Right atrium auricular region (tissue), 2 donors: ENCODE data around the gene SLC26A1. TPM values are rescaled to one million over a fixed set of nuclear protein-coding genes. Genes with fewer than 3 reads are reported as not detected.

ENCODE experiments used
- DNase-seq: peaks from one replicate; pipeline ENCODE4 v3.0.0-alpha.2; 2019; ENCODE audit warnings: low spot score
- H3K27ac ChIP-seq, 2 donors: fragments of 200-600 bp; sonication (generic); 1 replicate in 1 of 2; 2 replicates in 1 of 2; pipeline ENCODE4 v1.5.1; 2016 to 2019
- H3K27me3 ChIP-seq, 2 donors: fragments of 200-600 bp; sonication (generic); one replicate each; pipeline versions ENCODE4 v1.5.1 to v1.6.0; 2017 to 2019
- H3K36me3 ChIP-seq: fragments of 200-600 bp; sonication (generic); one replicate; pipeline ENCODE4 v1.5.1; 2016
- H3K4me1 ChIP-seq, 2 donors: fragments of 200-600 bp; sonication (generic); one replicate each; pipeline versions ENCODE4 v1.5.1 to v1.6.0; 2017 to 2019
- H3K4me3 ChIP-seq, 2 donors: fragments of 200-600 bp; sonication (generic); 1 replicate in 1 of 2; 2 replicates in 1 of 2; pipeline ENCODE4 v1.5.1; 2017 to 2019; ENCODE audit warnings: mild to moderate bottlenecking in 1 of 2, moderate library complexity in 1 of 2
- H3K9me3 ChIP-seq, 2 donors: fragments of 200-600 bp; sonication (generic); one replicate each; pipeline ENCODE4 v1.5.1; 2019
- CTCF ChIP-seq, 2 donors: fragments of 200-600 bp; sonication (generic); IDR thresholded peaks; one replicate each; pipeline ENCODE4 v1.5.1; 2019; ENCODE audit warnings: antibody characterized with exemption in 2 of 2
- total RNA-seq, 2 donors: library from RNA; depleted of rRNA; stranded (reverse); fragments of >200 nt; gene quantifications; one replicate each; pipeline ENCODE4 v1.1.0, GENCODE V29; 2016

Gene SLC26A1
- total RNA-seq, 2 donors from 2014 or later = not detected

GRCh38 chr4:955161-955921, 37.9 kb downstream of the SLC26A1 start:
- no peak overlapping the region for H3K27ac ChIP-seq
- no peak overlapping the region for H3K4me3 ChIP-seq
- no peaks in the 10 kb centered on the region for H3K27me3 ChIP-seq
- no peak for TF ChIP-seq CTCF (IDR thresholded peaks at IDR 0.05)
- no peaks in the 10 kb centered on the region for H3K4me1 ChIP-seq
- DNase-seq = no peak
- H3K36me3 ChIP-seq = peaks cover 8% of the 10 kb centered on the region
- no peaks in the 10 kb centered on the region for H3K9me3 ChIP-seq

GRCh38 chr4:954211-955020, 38.8 kb downstream of the SLC26A1 start:
- no peaks in the 10 kb centered on the region for H3K27me3 ChIP-seq
- no peaks in the 10 kb centered on the region for H3K4me1 ChIP-seq
- no peaks in the 10 kb centered on the region for H3K9me3 ChIP-seq
- DNase-seq = no peak
- no peak overlapping the region for H3K4me3 ChIP-seq
- no peak for TF ChIP-seq CTCF (IDR thresholded peaks at IDR 0.05)
- peaks cover 8% of the 10 kb centered on the region for H3K36me3 ChIP-seq
- H3K27ac ChIP-seq = no peak overlapping the region

- no peak for TF ChIP-seq CTCF (IDR thresholded peaks at IDR 0.05)
- DNase-seq = no peak
- no peaks in the 10 kb centered on the region for H3K4me1 ChIP-seq
- H3K36me3 ChIP-seq = peaks cover 8% of the 10 kb centered on the region
- no peak overlapping the region for H3K27ac ChIP-seq
- no peaks in the 10 kb centered on the region for H3K9me3 ChIP-seq
- no peak overlapping the region for H3K4me3 ChIP-seq
- H3K27me3 ChIP-seq = no peaks in the 10 kb centered on the region
Measured at GRCh38 chr4:953574-953915, 39.7 kb downstream of the SLC26A1 start.

GRCh38 chr4:952881-953573, 40.2 kb downstream of the SLC26A1 start:
- peaks cover 0 to 4% of the 10 kb centered on the region in 2 donors for H3K4me1 ChIP-seq
- no peak overlapping the region for H3K4me3 ChIP-seq
- H3K27me3 ChIP-seq = no peaks in the 10 kb centered on the region
- no peak for DNase-seq
- H3K36me3 ChIP-seq = peaks cover 8% of the 10 kb centered on the region
- no peak for TF ChIP-seq CTCF (IDR thresholded peaks at IDR 0.05)
- no peaks in the 10 kb centered on the region for H3K9me3 ChIP-seq
- no peak overlapping the region for H3K27ac ChIP-seq

GRCh38 chr4:951594-952468, 41.4 kb downstream of the SLC26A1 start:
- H3K9me3 ChIP-seq = no peaks in the 10 kb centered on the region
- no peaks in the 10 kb centered on the region for H3K27me3 ChIP-seq
- DNase-seq = no peak
- peaks cover 8% of the 10 kb centered on the region for H3K36me3 ChIP-seq
- no peak for TF ChIP-seq CTCF (IDR thresholded peaks at IDR 0.05)
- H3K4me3 ChIP-seq = no peak overlapping the region
- no peak overlapping the region for H3K27ac ChIP-seq
- H3K4me1 ChIP-seq = peaks cover 0 to 4% of the 10 kb centered on the region in 2 donors
